ENCODE results near the gene SCRT2. TPM values are rescaled to one million over a fixed set of nuclear protein-coding genes. Genes with fewer than 3 reads are reported as not detected.
"Not testable (repeated sequence)": the region's sequence is repeated elsewhere in the genome, so short reads cannot be mapped to it uniquely, and the experiment has no call there.

The SCRT2 gene
- polyA plus RNA-seq, 1 donor, result not detected

DNA sequence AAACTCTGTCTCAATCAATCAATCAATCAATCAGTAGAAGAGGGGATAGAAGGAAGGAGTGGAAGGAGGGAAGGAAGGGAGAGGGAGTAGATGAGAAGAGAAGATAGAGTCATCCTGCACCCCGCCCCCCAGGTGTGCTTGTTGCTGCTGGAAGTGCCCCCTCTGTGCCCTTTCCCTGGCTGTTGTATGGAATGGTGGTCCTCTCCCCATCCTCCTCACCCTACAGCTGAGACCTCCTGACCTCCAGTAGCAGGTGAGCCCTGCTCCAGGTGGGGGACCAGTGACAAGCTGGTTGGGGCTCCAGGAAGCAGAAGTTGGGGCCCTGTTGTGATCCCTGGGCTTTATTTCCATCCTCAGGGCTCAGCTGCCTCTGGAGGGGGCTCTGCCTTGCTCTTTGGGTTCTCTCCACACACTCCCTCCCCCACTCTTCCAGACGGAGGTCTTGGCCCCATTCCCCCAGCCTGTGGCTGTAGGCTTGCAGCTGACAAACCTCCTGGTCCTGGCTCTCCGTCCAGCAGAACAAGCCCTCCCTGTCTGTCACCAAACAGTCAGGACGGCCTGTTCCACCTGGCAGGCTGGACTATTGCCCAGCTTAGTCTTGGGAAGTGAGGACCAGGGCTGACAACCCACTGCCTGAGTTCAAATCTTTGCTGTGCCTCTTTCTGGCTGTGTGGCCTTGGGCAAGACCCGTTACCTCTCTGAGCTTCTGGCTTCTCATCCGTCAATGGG lies 26.0 kb upstream of the SCRT2 start:
- no peak for DNase-seq

DNA sequence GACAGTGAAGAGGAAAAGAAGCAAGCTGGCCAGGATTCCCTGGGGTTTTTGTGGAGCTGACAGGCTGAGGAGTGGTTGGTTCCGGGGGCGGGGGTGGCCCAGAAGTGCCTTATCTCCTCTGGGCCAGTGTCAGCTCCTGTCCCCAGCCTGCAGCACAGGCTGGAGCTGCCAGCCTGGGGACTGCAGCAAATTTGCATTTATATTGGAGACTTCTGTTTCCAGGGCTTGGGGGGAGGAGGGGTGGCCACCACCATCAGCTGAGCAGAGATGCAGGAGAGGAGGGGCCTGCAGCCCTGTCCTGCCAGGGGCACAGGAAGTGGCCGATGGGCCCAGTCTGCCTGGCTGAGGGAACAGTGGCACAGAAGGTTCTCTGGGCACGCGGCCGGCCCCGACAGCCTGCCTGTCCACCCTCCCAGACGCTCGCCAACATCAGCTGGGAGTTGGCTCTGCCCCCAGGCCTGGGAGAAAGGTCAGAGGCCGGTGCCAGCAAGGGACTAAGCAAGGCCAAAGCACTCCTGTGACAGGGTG lies 24.3 kb upstream of the SCRT2 start:
- DNase-seq, result no peak

DNA sequence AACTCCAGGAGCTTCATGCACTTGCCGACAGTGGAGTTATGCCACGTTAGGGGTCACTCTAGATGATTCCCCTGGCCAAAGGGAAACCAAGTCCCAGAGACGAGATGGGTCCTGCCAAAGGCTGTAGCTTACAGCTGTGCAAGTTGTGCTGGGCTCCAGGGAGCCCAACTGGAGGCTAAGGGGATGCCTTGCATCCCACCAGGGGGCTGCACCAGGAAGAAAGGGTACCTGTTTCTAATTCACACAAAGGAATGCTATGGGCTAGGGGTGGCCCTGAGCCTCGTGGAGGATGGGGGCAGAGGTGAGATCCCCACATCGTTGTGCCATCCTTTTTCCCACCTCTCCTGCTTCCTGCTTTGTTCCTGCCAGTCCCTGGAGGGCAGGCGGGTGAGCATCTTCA lies 23.7 kb upstream of the SCRT2 start:
- no peak for DNase-seq

DNA sequence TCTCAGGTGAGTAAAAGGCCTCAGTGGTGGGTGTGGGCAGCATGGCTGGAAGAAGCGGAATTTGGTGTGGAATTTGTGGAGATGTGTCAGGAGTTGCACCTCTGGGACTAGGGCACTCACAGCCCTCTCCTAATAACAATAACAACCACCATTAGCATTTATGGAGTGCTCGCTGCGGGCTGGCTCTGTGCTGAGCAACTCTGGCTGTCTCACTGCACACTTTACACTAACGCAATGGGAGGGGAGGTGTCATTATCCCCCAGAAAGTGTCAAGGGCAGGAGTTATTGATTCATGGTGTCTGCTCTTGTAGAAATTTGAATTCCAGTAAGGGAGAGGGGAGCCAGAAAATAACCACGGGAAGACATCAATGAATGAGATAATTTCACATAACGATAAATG lies 22.7 kb upstream of the SCRT2 start:
- no peak for DNase-seq

DNA sequence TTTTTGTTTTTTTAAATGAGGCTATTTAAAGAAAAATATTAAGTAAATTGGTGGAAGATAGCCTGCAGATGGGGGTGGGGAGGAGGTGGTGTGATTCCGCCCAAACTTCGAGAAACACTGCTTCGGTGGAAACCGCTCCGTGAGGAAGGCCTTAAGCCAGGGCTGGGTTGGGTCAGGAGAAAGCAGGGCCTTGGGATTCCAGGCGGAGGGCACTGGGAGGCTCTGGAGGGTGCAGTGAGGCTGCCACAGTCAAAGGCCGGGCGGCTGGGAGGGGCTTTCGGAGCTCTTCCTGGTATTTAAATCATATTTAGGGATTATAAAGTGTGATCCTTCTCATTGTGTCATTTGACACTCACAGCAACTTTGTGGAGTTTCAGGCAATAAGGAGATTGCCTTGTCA lies 22.2 kb upstream of the SCRT2 start:
- DNase-seq, result no peak

DNA sequence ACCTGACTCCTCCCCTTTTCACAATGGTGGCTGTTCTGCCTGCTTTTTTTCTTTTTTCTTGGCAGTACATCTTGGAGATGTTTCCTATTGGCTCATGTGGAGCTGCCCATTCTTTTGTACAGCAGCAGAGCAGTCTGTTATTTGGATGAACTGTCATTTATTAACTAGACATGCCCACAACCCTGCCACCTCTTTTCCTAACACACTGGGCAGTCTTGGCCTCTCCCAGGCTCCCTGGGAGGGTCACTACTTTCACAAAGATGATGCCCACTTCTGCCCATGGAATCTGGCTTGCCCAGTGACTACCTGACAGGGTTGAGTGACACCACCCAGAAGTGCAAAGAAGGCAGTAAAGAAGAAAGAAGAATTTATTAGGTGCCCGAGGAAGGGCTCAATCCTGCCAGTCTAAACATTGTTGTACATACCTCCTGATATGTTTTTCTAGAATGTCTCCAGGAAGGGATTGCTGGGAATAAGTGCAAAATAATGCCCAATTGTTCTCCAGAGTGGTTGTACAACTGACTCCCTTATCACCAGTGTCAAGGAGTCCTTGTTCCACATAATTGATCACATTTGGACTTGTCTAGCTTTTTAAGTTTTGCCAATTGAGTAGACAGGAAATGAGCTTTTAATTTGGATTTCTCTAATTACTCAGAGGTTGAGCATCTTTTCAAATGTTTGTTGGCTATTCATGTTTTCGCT lies 19.7 kb upstream of the SCRT2 start:
- no peak for DNase-seq

DNA sequence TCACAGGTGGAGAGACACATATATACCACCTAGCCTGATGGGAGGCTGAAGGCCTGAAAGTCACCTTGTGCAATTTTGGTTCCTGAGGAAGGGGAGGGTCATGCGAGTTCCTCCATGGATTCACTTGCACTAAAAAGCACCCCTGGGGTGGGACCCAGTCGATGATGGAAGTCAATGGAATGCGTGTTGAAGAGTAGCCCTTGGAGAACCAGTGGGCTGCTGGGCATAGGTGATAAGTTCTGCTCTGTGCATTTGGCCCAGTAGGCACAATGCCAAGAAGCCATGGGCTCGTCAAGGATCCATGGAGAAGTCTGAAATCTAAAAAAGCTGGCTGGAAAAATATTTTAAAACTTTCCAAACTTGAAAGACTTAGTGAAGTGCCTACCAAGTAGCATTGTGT lies 18.9 kb upstream of the SCRT2 start:
- no peak for DNase-seq

DNA sequence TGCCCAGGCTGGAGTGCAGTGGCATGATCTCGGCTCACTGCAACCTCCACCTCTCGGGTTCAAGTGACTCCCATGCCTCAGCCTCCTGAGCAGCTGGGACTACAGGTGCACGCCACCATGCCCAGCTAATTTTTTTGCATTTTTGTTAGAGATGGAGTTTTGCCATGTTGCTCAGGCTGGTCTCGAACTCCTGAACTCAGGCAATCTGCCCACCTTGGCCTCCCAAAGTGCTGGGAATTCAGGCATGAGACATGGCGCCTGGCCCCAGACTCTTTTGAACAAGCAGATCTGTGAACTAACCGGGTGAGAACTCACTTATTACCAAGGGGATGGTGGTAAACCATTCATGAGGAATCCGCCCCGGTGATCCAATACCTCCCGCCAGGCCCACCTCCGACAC lies 18.2 kb upstream of the SCRT2 start:
- DNase-seq, result not testable (repeated sequence)

DNA sequence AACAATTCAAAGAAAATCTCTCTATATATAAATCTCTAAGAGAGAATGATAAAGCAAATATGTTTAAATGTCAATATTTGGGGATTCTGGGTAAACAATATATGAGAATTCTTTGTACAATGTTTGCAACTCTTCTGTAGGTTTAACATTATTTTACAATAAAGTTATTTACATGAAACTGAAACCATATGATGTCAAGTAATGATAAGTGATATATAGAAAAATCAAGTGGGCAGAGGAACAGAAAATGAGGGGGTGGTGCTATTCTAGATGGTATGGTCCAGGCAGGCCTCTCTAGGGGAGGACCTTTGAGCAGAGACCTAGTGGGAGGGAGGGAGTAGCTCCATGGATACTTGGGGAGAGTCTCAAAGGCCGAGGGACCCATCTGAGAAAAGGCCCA lies 16.4 kb upstream of the SCRT2 start:
- DNase-seq, result no peak

DNA sequence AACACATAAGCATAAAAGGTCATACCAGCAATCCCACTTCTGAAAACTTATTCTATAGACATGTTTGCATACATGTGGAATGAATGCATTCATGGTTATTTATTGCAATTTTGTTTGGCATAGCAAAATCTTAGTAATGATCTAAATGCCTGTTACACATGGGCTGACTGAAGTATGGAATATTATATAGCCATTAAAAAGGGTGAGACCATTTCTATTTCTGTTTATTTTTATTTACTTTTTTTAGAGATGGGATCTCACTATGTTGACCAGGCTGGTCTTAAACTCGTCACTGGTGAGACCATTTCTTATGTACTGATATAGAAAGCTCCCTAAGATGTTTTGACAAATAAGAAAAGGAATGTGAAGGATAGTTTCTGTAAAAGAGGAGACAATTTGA lies 14.3 kb upstream of the SCRT2 start:
- no peak for DNase-seq

DNA sequence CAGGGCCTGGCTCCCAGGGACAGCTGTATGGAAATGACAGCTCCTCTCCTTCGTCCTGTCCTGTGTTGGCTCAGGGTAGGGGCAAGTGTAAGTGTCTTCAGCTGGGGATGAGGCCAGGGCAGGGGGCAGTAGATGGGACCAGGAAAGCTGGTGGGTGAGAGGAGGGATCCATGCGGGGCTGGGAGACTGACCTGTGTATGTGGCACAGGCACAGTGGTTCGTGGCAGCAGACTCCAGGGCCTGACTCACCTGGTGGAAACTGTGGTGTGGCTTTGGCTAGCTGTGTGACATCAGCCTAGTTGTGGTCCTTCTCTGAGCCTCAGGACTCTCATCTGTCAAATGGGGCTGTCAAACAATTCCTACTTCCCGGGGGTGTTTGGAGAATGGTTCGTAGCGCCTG lies 13.7 kb upstream of the SCRT2 start:
- DNase-seq, result no peak

DNA sequence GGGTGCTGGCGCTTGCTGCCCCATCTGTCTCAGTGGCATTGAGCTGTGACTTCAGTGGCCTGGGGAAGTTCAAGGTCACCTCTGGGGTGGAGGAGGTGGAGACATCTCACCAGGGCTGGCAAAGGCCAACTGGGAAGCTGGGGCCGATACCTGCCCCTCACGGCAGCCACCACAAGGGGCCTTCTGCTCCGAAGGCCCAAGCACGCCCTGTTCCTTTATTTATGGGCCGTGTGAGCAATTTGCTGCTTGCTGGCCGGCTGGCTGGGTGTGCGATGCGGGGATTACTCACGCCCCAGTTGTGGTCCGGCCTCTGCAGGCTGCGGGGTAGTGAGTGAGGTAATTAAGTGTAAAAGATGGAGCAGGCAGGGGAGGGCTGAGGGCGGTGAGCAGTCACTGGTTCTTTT lies 13.2 kb upstream of the SCRT2 start:
- no peak for DNase-seq

DNA sequence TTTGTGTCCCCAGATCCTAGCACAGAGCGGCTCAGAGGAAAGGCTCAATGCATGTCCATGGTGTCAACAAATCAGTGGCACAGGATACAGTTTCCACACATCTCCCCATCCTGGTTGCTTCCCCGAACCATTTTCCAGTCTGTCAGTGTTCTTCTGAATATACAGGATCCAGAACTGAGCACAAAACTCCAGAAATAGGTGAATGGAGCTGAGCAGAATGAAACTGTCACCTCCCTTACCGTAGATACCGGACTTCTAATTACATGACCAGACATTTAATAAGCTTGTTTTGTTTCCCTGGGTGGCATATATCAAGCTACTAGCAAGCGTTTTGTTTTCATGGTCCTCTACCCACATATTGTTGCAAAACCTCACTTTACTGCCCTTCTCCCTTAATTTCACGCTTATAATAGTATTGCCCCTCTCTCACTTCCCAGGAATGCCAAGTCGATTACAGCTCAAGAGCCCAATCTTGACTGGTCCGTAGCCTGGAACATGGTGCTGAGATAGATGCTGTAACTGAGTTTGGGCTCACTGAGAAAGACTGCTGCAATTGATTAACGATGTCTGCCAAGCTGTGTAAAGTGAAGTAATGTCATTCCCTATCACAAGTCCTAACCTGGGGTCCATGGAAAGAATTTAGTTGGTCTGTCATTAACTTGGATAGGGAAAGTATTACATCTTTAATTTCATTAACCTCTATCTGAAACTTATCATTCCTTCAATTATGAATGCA lies 12.0 kb upstream of the SCRT2 start:
- no peak for DNase-seq

DNA sequence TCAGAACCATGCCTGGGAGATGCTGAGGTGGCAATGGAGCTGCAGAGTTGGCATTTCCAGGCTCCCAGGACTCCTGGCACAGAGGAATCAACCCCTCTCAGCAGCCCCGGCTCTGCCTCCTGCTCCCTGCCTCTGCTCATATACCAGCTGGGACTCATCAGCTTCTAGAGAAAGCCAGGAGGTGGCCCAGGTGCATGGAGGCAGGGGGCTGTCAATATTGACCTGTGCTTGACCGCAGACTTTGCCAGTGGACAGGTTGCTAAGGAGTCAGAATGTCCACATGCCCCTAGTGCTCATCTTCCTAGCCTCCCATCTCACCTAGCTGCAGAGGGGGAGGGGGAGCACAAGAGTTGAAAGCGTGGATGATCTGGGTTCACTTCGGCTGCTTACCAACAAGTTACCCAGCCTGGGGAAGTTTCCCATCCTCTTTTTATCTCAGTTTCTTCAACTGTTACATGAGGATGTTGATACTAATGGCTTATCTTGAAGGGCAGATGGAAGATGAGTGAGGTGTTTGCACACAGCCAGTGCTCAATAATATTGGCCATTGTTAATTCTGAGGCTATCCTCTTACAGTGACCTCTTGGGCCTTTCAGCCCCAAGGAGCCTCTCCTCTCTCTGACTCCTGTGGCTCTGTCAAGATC lies 9.2 kb upstream of the SCRT2 start:
- no peak for DNase-seq

DNA sequence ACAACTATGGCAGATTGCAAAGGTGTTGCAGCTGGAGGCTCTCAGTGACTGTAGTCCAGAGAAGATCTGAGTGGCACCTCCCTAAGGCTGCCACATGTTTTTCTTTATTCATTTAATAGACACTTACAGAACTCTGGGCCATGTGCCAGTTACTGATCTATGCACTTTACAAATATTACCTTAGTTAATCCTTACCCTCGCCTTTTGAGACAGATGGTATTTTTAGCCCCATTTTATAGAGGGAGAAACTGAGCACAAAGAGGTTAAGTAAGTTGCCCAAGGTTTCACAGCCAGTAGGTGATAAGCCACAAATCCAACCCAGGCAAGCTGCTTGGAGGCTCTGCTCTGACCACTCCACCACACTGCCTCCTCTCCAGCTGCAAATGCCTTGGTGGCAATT lies 6.5 kb upstream of the SCRT2 start:
- no peak for DNase-seq

DNA sequence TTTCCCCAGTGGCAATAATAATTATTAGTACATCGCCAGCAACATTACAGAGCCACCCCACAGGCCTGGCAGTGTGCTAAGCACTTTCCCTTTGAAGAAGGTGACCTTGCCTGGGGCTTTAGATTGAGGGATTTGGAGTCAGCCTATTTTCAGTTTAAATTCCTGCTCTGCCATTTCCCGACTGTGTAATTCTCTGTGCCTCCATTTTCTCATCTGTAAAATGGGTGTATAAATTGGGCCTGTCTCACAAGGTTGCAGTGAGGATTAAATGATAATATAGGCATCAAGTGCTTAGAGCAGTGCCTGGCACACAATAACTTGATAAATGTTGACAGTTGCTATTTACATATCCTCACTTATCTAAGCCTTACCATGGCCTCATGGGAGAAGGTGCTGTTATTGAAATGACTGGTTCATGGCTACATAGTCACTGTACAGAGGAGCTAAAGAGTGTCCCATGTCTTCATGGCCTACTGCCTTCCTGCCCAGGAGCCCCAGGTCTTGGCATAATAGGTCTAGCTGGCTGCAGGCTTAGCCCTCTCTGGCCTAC lies 5.1 kb upstream of the SCRT2 start:
- no peak for DNase-seq

DNA sequence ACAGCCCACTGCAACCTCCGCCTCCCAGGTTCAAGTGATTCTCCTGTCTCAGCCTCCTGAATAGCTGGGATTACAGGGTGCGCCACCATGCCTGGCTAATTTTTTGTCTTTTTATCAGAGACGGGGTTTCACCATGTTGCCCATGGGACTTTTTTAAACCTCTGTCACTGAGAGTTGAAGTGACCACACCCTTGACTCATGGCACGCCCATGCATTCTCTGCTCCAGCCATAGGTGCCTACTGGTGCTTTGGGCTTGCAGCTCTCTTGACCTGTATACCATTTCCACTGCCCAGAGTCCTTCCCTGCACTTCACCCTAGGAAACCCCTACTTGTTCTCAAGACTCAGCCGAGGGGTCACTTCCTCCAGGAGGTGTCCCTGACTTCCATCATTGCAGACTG lies 2.4 kb upstream of the SCRT2 start:
- no peak for DNase-seq

DNA sequence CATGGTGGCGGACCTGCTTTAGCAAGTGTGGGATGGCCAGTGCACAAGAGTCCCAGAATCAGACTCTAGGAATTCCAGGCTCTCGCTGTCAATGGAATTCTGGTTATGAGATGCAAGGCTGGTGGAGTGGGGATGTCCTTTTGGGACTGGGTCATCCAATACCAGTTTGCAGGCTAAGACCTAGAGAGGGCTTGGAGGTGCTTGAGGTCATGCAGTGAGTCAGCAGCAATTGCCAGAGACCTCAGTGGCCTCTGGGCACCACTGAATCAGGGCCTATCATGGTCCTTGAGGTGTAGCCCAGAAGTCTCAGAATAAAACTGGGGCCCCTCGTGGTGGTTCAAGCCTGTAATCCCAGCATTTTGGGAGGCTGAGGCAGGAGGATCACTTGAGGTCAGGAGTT lies 1.4 kb upstream of the SCRT2 start:
- DNase-seq, result no peak

DNA sequence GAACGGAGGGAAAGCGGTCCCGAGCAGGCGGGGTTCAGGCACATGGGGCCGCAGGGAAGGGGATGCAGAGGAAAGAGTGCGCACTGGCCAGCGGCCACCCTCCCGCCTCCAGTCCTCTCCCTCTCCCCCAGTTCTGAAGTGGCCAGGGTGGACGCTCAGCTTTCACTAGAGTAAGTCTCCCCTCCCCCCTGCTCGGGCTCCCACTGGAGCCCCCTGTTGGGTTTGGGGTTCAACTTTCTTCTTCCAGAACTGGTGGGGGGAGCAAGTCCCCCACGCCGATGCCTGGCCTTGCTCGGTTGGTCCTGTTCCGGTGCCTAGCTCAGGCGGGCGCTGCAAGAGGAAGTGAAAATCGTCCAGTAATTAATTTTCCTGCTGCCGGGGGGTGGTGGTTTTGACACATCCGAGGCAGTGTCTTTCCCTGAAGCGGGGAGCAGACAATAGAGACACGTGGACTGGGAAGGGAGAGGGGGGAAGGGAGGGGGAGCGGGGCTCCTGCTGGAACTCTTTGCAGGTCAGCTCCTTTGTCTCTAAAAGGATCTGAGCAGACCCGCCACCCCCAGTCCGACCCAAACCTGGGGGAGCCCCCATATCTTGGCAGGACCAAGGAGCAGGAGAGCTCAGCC lies 824 bp upstream of the SCRT2 start:
- DNase-seq, result no peak

DNA sequence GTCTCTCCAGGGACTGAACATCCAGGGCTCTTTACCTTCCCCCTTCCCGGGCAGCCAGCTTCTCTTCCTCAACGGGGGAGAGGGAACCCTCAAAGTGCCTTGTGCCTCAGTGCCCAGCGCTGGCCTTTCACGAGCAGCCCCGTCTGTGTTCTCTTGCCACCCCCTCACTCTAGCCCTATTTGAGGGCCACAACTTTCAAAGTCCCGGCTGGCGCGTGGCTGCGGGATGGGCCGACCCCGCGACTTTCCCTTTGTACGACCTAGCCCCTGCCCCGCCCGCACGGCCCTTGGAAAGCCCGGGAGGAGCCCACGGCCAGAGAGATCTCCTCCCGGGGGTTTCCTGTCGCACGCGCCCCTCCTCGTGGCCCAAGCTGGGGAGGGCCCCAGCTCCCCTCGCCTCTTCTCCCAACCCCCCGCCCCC lies 559 bp downstream of the SCRT2 start:
- no peak for DNase-seq

DNA sequence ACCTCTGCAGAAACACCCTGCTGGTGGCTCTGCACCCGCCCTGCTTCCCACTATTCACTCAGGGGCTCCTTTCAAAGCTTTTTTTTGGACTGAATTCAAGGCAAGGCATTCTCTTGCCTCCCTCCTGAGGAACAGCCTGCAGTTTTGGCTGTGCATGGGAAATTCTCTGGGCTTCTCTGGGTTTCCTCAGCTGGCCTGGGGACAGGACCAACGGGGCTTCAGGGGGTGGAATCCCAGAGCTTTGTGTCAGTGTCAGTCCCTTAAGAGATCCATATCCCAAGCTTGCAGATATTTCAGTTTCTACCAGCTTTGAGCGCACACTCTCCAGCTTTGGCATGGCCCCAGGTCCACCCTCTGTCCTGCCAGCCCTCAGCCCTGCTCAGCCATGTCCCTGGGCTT lies 2.0 kb downstream of the SCRT2 start:
- DNase-seq, result no peak

Data from left kidney (tissue), 2 donors.